GM10248 (cell line): Measurements from ENCODE around the gene OR8K1.

Experiments
- CTCF ChIA-PET: fragments of 300-600 bp; sonication (Branson Sonifier 250); formaldehyde crosslinking; extraction: SDS; loops from one replicate; lab custom pipeline; 2021; ENCODE audit warnings: antibody characterized with exemption; lab: Yijun Ruan, JAX
- POLR2A ChIA-PET: fragments of 350-650 bp; sonication (Branson Sonifier 250); formaldehyde crosslinking; extraction: SDS; loops from one replicate; lab custom pipeline; 2020; ENCODE audit warnings: antibody characterized with exemption; lab: Yijun Ruan, JAX
- DNase-seq: peaks from one replicate; pipeline ENCODE4 v3.0.0; 2012; ENCODE audit errors: extremely low spot score
- TF ChIP-seq, protein P1 (sequence below): IDR thresholded peaks from 2 replicates; pipeline ENCODE4 v1.5.1; 2012; ENCODE audit warnings: mild to moderate bottlenecking, low read depth; ENCODE audit errors: extremely low read depth, missing control alignments, control extremely low read depth

The OR8K1 gene

DNA sequence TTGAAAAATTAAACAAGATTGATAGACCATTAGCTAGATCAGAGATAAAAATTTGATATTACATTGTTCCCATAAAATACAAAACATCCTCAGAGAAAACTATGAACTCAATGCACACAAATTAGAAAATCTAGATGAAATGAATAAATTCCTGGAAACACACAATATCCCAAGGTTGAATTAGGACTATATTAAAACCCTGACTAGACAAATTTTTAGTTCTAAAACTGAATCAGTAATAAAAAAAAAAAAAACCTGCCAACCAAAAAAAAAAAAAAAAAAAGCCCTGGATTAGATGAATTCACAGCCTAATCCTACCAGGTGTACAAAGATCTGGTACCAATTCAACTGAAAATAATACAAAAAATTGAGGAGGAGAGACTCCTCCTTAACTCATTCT is 5.5 kb upstream of the OR8K1 start:
- TF ChIP-seq, protein P1, sequence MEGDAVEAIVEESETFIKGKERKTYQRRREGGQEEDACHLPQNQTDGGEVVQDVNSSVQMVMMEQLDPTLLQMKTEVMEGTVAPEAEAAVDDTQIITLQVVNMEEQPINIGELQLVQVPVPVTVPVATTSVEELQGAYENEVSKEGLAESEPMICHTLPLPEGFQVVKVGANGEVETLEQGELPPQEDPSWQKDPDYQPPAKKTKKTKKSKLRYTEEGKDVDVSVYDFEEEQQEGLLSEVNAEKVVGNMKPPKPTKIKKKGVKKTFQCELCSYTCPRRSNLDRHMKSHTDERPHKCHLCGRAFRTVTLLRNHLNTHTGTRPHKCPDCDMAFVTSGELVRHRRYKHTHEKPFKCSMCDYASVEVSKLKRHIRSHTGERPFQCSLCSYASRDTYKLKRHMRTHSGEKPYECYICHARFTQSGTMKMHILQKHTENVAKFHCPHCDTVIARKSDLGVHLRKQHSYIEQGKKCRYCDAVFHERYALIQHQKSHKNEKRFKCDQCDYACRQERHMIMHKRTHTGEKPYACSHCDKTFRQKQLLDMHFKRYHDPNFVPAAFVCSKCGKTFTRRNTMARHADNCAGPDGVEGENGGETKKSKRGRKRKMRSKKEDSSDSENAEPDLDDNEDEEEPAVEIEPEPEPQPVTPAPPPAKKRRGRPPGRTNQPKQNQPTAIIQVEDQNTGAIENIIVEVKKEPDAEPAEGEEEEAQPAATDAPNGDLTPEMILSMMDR, result no peak
- DNase-seq, result no peak
- ChIA-PET CTCF (no interaction called here), POLR2A (no interaction called here)

DNA sequence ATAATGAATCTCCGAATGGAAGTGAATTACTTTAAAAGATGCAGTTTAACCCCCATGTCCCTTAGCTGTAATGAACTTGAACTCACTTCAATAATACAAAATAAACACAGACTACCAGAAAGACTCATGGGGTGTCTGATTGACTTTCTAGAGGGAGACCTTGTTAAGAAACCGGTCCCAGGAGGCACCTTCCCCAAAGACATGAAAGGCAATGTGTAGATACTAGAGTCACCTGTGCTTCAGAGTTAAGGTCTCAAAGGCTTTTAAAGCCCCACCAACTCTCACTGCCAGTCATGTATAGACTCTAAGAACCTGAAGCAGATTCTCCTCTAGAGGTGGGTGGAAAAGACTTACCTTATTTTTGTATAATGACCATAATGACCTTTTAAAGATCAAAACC is 8.2 kb downstream of the OR8K1 start, which contains the start of gene OR8J1:
Gene OR8J1, plus strand, starts transcription at position 301 of the 400 bp plus-strand sequence. CDS start 5,956 bp downstream, outside the sequence.
- TF ChIP-seq, protein P1, result no peak
- ChIA-PET CTCF (no interaction called here), POLR2A (no interaction called here)
- no peak for DNase-seq

DNA sequence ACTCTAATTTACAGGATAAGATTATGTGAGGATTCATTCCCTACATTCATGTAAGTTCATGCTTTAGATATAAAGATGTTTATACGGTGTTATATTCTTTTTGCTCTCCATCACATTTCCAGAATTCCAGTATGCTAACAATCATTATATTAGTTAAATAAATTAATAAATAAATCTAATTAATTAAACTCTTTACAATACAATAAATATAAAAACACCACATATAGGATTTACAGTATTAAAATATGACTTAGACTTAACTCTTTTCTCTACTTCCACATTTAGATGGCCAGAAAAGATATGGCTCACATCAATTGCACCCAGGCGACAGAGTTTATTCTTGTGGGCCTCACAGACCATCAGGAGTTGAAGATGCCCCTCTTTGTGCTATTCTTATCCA is 29.5 kb downstream of the OR8K1 start, which contains the start of gene OR8U1:
Gene OR8U1, plus strand, starts transcription at position 301 of the 400 bp plus-strand sequence. Its CDS starts 0 bp downstream, at position 301.
- TF ChIP-seq, protein P1, result no peak
- POLR2A ChIA-PET, result no interaction called here
- no peak for DNase-seq
- CTCF ChIA-PET, result no interaction called here

DNA sequence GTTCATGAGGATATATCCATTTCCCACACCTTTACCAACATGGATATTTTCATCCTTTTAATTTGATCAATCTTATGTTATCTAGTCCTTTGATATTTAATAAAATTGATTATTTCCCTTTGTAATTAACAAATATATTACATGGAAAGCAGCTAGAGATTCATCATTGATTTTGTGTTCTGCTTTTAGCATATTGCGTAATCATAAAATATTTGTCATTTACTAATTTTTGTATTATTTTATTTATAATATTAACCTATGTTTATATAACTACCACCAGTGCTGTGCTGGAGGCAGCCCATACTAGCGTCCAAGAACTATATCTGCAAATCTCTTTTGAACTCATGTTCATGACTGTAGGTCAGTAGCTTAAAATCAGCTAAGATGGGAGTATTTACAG is 34.3 kb downstream of the OR8K1 start:
- POLR2A ChIA-PET, result no interaction called here
- TF ChIP-seq, protein P1, result no peak
- CTCF ChIA-PET, result no interaction called here
- no peak for DNase-seq

DNA sequence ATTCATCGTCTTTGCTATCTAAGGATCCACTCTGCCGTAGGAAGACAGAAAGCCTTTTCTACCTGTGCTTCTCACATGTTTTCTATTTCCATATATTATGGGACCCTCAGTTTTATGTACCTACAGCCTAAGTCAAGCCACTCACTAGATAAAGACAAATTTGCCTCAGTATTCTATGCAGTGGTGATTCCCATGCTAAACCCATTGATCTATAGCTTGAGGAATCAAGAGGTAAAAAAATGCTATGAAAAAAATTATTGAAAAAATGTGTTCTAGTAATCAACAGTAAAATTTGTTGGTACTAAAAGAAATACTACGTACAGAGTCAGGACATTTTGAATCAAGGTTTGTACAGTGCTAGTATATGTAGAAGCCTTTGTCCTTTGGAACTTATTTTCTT is 48.5 kb downstream of the OR8K1 start:
- ChIA-PET CTCF (no interaction called here), POLR2A (no interaction called here)
- TF ChIP-seq, protein P1, result no peak
- no peak for DNase-seq

DNA sequence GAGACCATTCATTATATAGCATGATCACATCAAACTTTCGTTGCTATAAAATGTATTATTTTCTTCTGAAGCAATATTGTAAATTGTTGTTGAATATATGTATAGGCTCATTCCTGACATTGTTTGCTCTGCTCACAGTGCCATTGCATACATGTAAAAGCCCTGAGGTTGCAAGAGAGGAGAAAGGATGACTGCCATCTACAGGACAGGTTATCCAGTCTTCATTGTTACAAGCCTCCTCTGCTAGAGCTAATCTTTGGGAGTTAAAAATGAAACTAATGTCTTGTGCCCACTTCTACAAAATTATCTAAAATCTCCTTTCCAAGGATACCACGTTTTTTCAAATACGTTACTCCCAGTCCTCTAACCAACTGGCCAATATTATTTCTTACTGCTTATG is 50.2 kb downstream of the OR8K1 start:
- DNase-seq, result no peak
- ChIA-PET POLR2A (no interaction called here), CTCF (no interaction called here)
- TF ChIP-seq, protein P1, result no peak
